Nephron progenitor cell (in vitro differentiated cells): Measurements from ENCODE around the gene FRMD7.
A peak's percentile ranks its signal among the peaks of the same experiment; 100 is the strongest.

Experiments used
- DNase-seq: peaks from one replicate; pipeline ENCODE4 v3.0.0; 2021
- H3K27ac Mint-ChIP-seq: 2 replicates; pipeline ENCODE4 v1.8.0; 2021; ENCODE audit warnings: mild to moderate bottlenecking, moderate library complexity, mixed read lengths
- H3K27me3 Mint-ChIP-seq: 2 replicates; pipeline ENCODE4 v1.8.0; 2021; ENCODE audit warnings: mild to moderate bottlenecking, low read depth, mixed read lengths; ENCODE audit not compliant: poor library complexity
- H3K36me3 Mint-ChIP-seq: 2 replicates; pipeline ENCODE4 v1.8.0; 2021; ENCODE audit warnings: low read depth, mixed read lengths
- H3K4me1 Mint-ChIP-seq: 2 replicates; pipeline ENCODE4 v1.8.0; 2021; ENCODE audit warnings: mixed read lengths
- H3K4me3 Mint-ChIP-seq: 2 replicates; pipeline ENCODE4 v1.8.0; 2021; ENCODE audit warnings: mild to moderate bottlenecking, moderate library complexity, mixed read lengths
- H3K9me3 Mint-ChIP-seq: 2 replicates; pipeline ENCODE4 v1.8.0; 2021; ENCODE audit warnings: mild to moderate bottlenecking, moderate library complexity, mixed read lengths
- CTCF ChIP-seq: fragments of 200-600 bp; sonication (generic); IDR thresholded peaks from 2 replicates; pipeline ENCODE4 v1.5.0; 2021; ENCODE audit warnings: antibody characterized with exemption

Gene FRMD7

GRCh38 chrX:132077414-132077813, 50.4 kb downstream of the FRMD7 start:
- peak overlapping the region; percentile 13 for H3K27ac Mint-ChIP-seq
- no peaks in the 10 kb centered on the region for H3K4me1 Mint-ChIP-seq
- H3K4me3 Mint-ChIP-seq = no peak overlapping the region
- DNase-seq = no peak
- no peak for TF ChIP-seq CTCF
- H3K9me3 Mint-ChIP-seq = no peaks in the 10 kb centered on the region
- H3K27me3 Mint-ChIP-seq = peaks cover under 1% of the 10 kb centered on the region
- peaks cover 24% of the 10 kb centered on the region for H3K36me3 Mint-ChIP-seq

GRCh38 chrX:132071254-132071653, 56.6 kb downstream of the FRMD7 start:
- H3K36me3 Mint-ChIP-seq = peaks cover 33% of the 10 kb centered on the region
- DNase-seq = no peak
- H3K4me3 Mint-ChIP-seq = no peak overlapping the region
- TF ChIP-seq CTCF = no peak
- H3K27me3 Mint-ChIP-seq = no peaks in the 10 kb centered on the region
- H3K4me1 Mint-ChIP-seq = no peaks in the 10 kb centered on the region
- no peak overlapping the region for H3K27ac Mint-ChIP-seq
- H3K9me3 Mint-ChIP-seq = no peaks in the 10 kb centered on the region

DNA sequence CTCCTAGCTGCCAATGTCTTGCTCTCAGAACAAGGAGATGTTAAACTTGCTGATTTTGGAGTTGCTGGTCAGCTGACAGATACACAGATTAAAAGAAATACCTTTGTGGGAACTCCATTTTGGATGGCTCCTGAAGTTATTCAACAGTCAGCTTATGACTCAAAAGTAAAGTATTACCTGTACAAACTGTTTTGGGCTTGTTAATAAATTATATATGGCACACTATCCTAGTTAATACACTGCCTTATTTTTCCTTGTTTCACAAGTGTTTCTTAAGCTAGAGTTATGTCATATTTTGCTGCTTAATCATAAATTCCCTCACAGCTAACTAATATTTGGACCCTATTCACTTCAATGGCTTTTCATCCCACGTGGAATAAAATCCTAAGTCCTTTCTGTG, 59.4 kb downstream of the FRMD7 start:
- no peaks in the 10 kb centered on the region for H3K9me3 Mint-ChIP-seq
- H3K27me3 Mint-ChIP-seq = no peaks in the 10 kb centered on the region
- no peak overlapping the region for H3K27ac Mint-ChIP-seq

DNA sequence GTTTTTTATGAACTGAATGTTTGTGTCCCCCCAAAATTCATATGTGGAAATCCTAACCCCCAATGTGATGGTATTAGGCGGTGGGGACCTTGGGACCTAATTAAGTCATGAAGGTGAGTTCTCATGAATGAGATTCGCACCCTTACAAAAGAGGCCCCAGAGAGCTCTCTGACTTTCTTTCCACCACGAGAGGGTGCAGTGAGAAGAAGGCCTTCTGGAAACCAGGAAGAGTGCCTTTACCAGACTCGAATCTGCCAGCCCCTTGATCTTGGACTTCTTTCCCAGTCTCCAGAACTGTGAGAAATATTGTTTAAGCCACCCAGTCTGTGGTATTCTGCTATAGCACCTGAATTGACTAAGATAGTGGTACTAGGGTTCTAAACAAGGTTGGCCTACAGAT, 64.0 kb downstream of the FRMD7 start:
- H3K27ac Mint-ChIP-seq = no peak overlapping the region
- no peaks in the 10 kb centered on the region for H3K4me1 Mint-ChIP-seq
- no peaks in the 10 kb centered on the region for H3K27me3 Mint-ChIP-seq
- no peaks in the 10 kb centered on the region for H3K9me3 Mint-ChIP-seq
- peaks cover 49% of the 10 kb centered on the region for H3K36me3 Mint-ChIP-seq
- no peak for DNase-seq
- no peak for TF ChIP-seq CTCF
- no peak overlapping the region for H3K4me3 Mint-ChIP-seq

More for the DNA sequence above, 59.4 kb downstream of the FRMD7 start:
- no peaks in the 10 kb centered on the region for H3K4me1 Mint-ChIP-seq
- no peak overlapping the region for H3K4me3 Mint-ChIP-seq
- TF ChIP-seq CTCF = no peak
- no peak for DNase-seq
- peaks cover 34% of the 10 kb centered on the region for H3K36me3 Mint-ChIP-seq

GRCh38 chrX:132063334-132063733, 64.5 kb downstream of the FRMD7 start:
- no peak for DNase-seq
- peaks cover 43% of the 10 kb centered on the region for H3K36me3 Mint-ChIP-seq
- no peak for TF ChIP-seq CTCF
- H3K27me3 Mint-ChIP-seq = no peaks in the 10 kb centered on the region
- H3K9me3 Mint-ChIP-seq = no peaks in the 10 kb centered on the region
- no peak overlapping the region for H3K27ac Mint-ChIP-seq
- H3K4me1 Mint-ChIP-seq = no peaks in the 10 kb centered on the region
- no peak overlapping the region for H3K4me3 Mint-ChIP-seq

DNA sequence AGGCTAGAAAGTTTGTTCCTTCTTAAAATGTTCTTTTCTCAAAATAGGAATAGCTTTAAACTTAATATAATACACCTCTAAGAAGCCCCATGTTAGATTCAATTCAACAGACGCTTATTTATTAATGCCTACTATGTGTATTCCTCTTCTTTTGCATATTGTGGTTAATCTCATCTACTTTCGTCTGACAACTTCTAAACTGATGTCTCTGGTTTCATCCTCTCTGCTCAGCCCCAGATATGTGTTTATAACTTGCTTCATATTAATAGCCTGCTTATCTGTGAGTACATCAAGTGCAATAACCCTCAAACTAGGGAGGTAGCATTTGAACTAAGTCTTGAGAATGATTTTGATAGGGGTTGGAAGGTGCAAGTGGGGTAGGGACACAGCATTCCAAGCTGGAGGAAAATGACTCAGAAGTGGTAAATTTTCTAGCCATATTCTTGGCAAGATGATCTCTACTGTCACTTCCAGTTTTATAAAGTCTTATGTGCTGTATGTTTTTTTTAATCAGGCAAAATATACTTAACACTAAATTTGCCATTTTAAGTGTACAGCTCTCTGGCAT, 67.8 kb downstream of the FRMD7 start:
- peaks cover 39% of the 10 kb centered on the region for H3K36me3 Mint-ChIP-seq
- H3K9me3 Mint-ChIP-seq = no peaks in the 10 kb centered on the region
- no peak overlapping the region for H3K27ac Mint-ChIP-seq
- no peak for DNase-seq
- TF ChIP-seq CTCF = no peak
- no peaks in the 10 kb centered on the region for H3K27me3 Mint-ChIP-seq
- no peak overlapping the region for H3K4me3 Mint-ChIP-seq
- H3K4me1 Mint-ChIP-seq = no peaks in the 10 kb centered on the region
